ENCODE data around the gene EPB41L4A. TPM values are rescaled to one million over a fixed set of nuclear protein-coding genes. Genes with fewer than 3 reads are reported as not detected.

Gene EPB41L4A
- polyA plus RNA-seq, 1 donor = 6.1 TPM

- no peak for DNase-seq
Observed at GRCh38 chr5:112353678-112354077, 65.4 kb downstream of the EPB41L4A start.

GRCh38 chr5:112351225-112351624, 67.9 kb downstream of the EPB41L4A start:
- DNase-seq = no peak

- DNase-seq = no peak
Observed at GRCh38 chr5:112350626-112351025, 68.5 kb downstream of the EPB41L4A start.

GRCh38 chr5:112349371-112349770, 69.7 kb downstream of the EPB41L4A start:
- DNase-seq = no peak

- DNase-seq = no peak
Observed at GRCh38 chr5:112348915-112349314, 70.2 kb downstream of the EPB41L4A start.

- no peak for DNase-seq
Observed at GRCh38 chr5:112348387-112348786, 70.7 kb downstream of the EPB41L4A start.

GRCh38 chr5:112346411-112347044, 72.5 kb downstream of the EPB41L4A start:
- no peak for DNase-seq

- no peak for DNase-seq
Observed at GRCh38 chr5:112344540-112344939, 74.5 kb downstream of the EPB41L4A start.

GRCh38 chr5:112342389-112342788, 76.7 kb downstream of the EPB41L4A start:
- DNase-seq = no peak

GRCh38 chr5:112339761-112340160, 79.3 kb downstream of the EPB41L4A start:
- no peak for DNase-seq

GRCh38 chr5:112338681-112339337, 80.3 kb downstream of the EPB41L4A start:
- DNase-seq = no peak

GRCh38 chr5:112333331-112333781, 85.7 kb downstream of the EPB41L4A start:
- no peak for DNase-seq

- no peak for DNase-seq
Observed at GRCh38 chr5:112331892-112332291, 87.2 kb downstream of the EPB41L4A start.

GRCh38 chr5:112329419-112330090, 89.5 kb downstream of the EPB41L4A start:
- DNase-seq = no peak

GRCh38 chr5:112323166-112323565, 95.9 kb downstream of the EPB41L4A start:
- DNase-seq = no peak

GRCh38 chr5:112320408-112320807, 98.7 kb downstream of the EPB41L4A start:
- no peak for DNase-seq

- no peak for DNase-seq
Observed at GRCh38 chr5:112318346-112318745, 100.7 kb downstream of the EPB41L4A start.

- no peak for DNase-seq
Observed at GRCh38 chr5:112317866-112318265, 101.2 kb downstream of the EPB41L4A start.

GRCh38 chr5:112316731-112317130, 102.3 kb downstream of the EPB41L4A start:
- no peak for DNase-seq

- no peak for DNase-seq
Observed at GRCh38 chr5:112316006-112316405, 103.1 kb downstream of the EPB41L4A start.

GRCh38 chr5:112312295-112313275, 106.5 kb downstream of the EPB41L4A start:
- no peak for DNase-seq

GRCh38 chr5:112310746-112311145, 108.3 kb downstream of the EPB41L4A start:
- no peak for DNase-seq

- DNase-seq = no peak
Observed at GRCh38 chr5:112308608-112309007, 110.5 kb downstream of the EPB41L4A start.
